Prostate gland (tissue), 2 donors: ENCODE results near the gene DHRS7B.

Experiments
- POLR2A ChIP-seq: fragments of 450-650 bp; IDR thresholded peaks from one replicate; pipeline ENCODE4 v1.6.1; 2016; ENCODE audit warnings: antibody characterized with exemption, mild to moderate bottlenecking
- POLR2AphosphoS5 ChIP-seq: sonication (generic); formaldehyde crosslinking; IDR thresholded peaks from one replicate; pipeline ENCODE4 v1.6.1; 2017; ENCODE audit warnings: antibody characterized with exemption
- TF ChIP-seq, protein P1 (sequence below), 4 experiments: fragments of 200-600 bp in 2 of 4; fragments of 450-650 bp in 2 of 4; sonication (generic) in 2 of 4; IDR thresholded peaks; 1 replicate in 3 of 4; 2 replicates in 1 of 4; pipeline ENCODE4 v1.5.1; 2016 to 2019; ENCODE audit warnings: antibody characterized with exemption in 4 of 4, mild to moderate bottlenecking in 2 of 4, moderate library complexity in 2 of 4

DNA sequence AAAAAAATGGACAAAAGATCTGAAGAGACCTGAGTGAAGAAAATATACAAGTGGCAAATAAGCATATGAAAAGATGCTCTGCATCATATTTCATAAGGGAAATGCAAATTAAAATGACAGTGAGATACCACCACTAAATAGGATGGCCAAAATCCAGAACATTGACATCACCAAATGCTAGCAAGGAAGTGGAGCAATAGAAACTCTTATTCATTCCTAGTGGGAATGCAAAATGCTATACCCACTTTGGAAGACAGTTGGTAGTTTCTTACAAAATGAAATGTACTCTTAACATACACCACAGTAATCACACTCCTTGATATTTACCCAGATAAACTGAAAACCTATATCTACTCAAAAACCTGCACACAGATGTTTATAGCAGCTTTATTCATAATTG lies 33.6 kb downstream of the DHRS7B start:
- TF ChIP-seq, protein P1, sequence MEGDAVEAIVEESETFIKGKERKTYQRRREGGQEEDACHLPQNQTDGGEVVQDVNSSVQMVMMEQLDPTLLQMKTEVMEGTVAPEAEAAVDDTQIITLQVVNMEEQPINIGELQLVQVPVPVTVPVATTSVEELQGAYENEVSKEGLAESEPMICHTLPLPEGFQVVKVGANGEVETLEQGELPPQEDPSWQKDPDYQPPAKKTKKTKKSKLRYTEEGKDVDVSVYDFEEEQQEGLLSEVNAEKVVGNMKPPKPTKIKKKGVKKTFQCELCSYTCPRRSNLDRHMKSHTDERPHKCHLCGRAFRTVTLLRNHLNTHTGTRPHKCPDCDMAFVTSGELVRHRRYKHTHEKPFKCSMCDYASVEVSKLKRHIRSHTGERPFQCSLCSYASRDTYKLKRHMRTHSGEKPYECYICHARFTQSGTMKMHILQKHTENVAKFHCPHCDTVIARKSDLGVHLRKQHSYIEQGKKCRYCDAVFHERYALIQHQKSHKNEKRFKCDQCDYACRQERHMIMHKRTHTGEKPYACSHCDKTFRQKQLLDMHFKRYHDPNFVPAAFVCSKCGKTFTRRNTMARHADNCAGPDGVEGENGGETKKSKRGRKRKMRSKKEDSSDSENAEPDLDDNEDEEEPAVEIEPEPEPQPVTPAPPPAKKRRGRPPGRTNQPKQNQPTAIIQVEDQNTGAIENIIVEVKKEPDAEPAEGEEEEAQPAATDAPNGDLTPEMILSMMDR (IDR thresholded peaks at IDR 0.05): no peak
- TF ChIP-seq POLR2AphosphoS5: no peak
- TF ChIP-seq POLR2A: no peak
